Stimulated activated CD8-positive, alpha-beta memory T cell treated with anti-CD3 and anti-CD28 coated beads, Interleukin-7, amount 100 ng/mL, for 4 hours (primary cell): ENCODE data around the gene LZTS2.

ENCODE experiments used
- DNase-seq, 2 donors: peaks; one replicate each; pipeline ENCODE4 v3.0.0-alpha.2; 2020; ENCODE audit warnings: low read depth in 2 of 2

The LZTS2 gene

DNA sequence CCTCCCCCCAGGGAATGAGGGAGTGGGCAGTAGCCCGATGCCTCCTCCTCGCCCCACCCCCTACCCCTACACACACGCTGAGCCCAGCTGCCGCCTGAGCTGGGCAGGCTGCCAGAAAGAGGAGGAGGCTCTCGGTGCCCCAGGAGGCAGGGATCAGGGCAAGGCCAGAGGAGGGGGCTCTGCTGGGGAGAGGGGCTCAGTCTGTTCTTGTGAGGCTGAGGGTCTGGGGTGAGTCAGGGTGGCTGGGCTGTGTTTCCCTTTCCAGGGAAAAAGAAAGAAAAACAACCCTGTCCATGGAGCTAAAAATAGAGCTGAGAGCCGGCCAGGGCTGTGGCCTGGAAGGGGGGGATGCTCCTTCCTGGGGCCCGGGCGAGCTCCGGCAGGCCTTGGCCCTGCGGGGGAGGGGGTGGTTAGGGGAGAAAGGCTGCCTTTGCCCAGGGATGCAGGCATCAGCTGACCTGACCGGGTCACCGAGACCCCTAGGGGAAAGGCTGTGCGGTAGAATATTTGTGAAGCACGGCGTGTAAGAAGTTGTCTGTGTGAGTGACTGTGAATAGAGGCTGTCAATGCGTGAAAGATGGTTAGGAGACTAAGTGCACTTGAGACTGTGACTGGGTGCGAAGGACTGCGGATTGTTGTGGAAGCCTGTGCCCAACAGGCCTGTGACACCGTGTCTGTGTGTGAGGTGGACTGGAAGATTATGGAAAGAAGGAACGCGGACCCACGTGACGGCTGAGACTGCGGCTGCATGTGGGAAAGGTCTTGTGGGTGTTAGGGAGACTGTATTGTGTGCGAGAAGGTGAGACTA is 1.2 kb upstream of the LZTS2 start:
- DNase-seq = peak in 1 of 2 donors; percentile 49

- DNase-seq = peak in 1 of 2 donors; percentile 73
These were observed 442 bp upstream of the LZTS2 start for GRCh38 chr10:100998991-100999741.

GRCh38 chr10:101000127-101000914 is 713 bp downstream of the LZTS2 start:
- DNase-seq = no peak

- no peak for DNase-seq
These were observed 1.5 kb downstream of the LZTS2 start for GRCh38 chr10:101000915-101001658.

DNA sequence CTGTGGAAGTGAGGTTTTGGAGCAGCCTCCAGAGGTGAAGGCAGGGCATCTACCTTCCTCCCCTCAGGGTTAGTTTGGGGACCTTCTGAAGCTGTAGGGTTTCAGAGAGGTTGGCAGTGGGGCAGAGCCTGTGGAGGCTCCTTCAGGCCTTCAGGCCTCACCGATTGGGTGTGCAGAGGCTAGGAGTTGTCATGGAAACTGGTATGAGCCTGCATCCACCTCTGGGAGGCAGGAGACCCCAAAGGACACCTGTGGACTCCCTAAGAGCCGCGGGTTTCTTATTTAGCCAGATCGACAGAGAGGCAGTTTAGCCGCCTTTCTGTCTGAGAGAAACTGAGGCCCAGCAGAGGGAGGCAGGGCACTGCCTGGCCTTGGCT is 2.0 kb downstream of the LZTS2 start:
- no peak for DNase-seq

DNA sequence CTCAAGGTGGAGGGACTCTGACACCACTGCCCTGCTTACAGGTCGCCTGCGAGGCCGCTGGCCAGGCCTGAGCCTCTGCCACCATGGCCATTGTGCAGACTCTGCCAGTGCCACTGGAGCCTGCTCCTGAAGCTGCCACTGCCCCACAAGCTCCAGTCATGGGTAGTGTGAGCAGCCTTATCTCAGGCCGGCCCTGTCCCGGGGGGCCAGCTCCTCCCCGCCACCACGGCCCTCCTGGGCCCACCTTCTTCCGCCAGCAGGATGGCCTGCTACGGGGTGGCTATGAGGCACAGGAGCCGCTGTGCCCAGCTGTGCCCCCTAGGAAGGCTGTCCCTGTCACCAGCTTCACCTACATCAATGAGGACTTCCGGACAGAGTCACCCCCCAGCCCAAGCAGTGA is 2.8 kb downstream of the LZTS2 start:
- no peak for DNase-seq

- no peak for DNase-seq
These were observed 4.1 kb downstream of the LZTS2 start for GRCh38 chr10:101003639-101004206.

GRCh38 chr10:101005361-101005760 is 5.8 kb downstream of the LZTS2 start:
- DNase-seq = no peak

DNA sequence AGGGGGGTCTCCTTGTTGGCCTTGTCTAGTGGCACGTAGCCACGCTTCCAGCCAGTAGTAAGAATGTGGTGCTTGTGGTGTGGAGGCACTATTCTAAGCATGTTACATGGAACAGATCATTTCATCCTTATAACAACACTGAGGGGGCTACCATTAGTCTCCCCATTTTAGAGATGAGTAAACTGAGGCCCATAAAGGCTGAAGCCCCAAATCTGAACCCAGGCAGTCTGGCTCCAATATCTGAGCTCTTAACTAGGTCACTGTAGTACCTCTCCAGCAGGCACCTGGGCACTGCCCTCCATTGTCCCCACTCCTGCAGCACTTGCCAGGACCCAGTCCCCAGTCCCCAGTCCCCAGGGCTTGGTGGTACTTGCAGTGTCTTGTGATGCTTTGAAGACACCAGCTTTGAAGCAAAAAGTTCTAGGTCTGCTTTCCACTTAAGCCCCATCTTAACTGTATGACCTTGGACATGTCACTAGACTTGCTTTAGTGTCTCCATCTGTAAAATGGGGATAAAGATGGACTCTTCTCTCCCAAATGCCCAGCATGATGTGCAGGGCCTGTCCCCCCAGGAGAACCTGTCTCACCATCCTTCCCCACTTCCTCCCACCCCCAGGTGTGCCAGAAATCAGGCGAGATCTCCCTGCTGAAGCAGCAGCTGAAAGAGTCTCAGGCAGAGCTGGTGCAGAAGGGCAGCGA is 6.4 kb downstream of the LZTS2 start:
- DNase-seq = no peak

DNA sequence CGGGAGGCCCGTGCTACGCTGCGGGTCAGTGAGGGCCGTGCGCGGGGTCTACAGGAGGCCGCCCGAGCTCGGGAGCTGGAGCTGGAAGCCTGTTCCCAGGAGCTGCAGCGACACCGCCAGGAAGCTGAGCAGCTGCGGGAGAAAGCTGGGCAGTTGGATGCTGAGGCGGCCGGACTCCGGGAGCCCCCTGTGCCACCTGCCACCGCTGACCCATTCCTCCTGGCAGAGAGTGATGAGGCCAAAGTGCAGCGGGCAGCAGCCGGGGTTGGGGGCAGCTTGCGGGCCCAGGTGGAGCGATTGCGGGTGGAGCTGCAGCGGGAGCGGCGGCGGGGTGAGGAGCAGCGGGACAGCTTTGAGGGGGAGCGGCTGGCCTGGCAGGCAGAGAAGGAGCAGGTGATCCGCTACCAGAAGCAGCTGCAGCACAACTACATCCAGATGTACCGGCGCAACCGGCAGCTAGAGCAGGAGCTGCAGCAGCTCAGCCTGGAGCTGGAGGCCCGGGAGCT is 7.0 kb downstream of the LZTS2 start:
- DNase-seq = no peak

DNA sequence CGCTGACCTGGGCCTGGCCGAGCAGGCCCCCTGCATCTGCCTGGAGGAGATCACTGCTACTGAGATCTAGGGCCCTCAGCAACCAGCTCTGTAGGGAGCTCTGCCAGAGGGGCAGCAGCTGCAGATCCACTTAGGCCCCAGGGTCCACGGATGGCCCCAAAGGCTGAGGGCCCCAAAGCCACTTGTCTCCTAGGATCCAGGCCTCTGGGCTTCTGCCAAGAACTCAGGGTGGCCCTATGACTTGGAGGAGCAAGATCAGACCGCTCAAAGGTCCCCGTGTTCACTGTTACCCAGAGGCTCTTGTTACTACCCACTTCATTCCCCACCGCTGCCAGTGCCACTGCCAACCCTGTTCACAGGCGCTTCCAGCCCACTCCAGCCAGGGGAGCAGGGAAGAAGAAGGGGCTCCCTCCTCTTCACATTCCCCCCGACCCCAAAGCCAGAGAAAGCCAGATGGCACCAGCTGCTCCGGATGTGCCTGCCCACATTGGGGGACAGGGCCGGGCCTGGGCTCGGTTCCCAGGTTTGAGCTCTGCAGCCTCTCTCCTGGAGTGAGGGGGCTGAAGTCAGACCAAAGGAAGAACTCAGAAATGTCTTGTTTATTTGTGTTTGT is 7.6 kb downstream of the LZTS2 start:
- DNase-seq = no peak

DNA sequence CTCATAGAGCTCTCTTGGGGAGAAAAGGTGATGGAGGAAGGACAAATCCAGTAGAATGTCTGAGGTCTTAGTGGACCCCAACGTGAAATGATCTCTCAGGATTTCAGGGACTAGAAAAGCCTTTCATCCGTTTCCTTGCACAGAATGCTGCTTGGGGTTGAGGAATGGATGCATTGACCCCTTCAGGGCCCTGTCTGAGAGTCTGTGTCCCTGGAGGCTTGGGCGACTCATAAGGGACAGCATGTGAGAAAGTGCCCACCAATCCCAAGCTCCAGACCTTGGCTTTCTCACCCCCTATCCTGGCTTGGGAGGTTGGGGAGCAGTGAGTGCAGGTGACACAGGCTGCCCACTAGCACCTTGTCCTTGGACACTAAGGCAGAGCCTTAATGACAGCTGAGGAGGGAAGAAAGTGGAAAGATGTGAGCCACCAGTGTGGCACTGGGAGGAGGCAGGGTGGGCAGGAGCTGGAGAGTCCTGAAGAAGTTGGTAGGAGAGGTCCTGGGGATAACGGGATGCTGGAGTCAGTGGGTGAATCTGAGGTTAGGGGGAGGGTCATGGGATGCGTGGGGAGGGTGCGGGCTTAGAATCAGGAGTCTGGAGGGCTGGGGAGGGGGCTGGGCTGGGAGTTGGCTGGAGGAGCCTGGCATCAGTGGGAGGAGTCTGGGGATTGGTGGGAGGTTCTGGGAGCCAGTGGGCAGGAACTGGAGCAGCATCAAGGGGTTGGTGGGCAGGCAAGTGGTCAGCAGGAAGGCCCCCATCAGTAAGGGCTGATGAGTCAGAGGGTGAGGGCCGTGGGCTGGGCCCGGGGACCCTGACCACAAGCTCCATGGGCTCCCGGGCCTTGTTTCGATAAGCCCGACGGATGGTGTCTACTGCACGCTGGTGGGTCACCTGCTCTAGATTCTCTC is 8.6 kb downstream of the LZTS2 start:
- no peak for DNase-seq

- DNase-seq = no peak
These were observed 9.3 kb downstream of the LZTS2 start for GRCh38 chr10:101008823-101009423.

DNA sequence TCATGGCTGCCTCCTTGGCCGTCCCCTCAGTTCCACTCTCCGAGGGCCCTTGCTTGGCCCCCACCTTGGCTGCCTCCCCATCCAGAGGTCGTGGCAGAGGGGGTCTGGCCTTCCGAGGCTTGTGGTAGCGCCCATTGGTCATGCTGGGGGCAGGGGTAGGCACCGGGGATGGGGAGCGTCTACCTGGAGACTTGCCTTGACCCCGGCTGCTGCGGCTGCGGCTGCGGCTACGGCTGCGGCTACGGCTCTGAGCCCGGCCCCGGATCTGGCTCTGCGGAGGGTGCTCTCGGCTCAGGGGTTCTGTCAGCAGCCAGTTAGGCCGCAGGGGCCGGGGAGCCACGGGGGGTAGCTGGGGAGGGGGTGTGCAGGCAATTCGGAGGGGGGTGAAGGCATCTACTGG is 10.7 kb downstream of the LZTS2 start:
- no peak for DNase-seq

DNA sequence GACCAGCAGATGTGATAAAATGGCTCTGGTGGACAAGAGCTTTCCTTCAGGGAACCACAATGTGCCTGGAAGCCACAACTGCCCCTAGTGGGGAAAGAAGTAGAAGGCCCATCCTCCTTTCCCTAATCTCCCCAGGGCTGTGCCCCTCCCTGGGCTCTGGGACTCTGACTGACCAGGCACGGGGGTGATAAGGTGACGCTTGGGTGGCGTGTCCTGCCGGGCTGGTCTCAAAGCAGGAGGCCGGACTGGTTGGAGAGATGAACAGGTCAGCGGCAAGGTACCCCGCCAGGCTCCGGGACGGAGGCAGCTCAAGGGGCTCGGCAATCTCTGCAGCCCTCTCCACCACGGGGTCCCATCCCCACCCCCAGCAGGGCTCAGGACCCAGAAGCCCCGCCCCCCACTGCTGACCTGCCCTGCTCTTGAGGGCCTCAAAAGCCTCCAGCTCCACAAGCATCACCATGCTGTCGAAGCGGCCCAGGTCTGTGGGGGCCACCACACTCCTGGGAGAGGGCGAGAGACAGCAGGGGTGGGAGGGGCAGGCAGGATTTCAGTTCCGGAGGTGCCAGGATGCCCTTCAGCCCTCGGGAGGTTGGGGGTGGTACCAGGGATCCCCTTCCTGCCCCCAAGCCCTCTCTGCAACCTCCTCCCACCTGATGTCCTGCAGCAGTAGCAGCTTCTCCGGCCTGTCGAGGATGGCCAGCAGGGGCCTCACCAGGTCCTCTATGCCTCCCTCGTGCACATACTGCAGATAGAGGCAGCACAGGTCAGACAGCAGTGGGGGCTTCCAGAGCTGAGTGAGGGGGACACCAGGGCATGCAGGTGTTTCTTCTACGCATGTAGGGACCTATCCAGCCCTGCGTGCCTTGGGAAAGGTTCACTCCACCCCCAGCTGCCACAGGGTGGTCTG is 12.2 kb downstream of the LZTS2 start:
- no peak for DNase-seq

DNA sequence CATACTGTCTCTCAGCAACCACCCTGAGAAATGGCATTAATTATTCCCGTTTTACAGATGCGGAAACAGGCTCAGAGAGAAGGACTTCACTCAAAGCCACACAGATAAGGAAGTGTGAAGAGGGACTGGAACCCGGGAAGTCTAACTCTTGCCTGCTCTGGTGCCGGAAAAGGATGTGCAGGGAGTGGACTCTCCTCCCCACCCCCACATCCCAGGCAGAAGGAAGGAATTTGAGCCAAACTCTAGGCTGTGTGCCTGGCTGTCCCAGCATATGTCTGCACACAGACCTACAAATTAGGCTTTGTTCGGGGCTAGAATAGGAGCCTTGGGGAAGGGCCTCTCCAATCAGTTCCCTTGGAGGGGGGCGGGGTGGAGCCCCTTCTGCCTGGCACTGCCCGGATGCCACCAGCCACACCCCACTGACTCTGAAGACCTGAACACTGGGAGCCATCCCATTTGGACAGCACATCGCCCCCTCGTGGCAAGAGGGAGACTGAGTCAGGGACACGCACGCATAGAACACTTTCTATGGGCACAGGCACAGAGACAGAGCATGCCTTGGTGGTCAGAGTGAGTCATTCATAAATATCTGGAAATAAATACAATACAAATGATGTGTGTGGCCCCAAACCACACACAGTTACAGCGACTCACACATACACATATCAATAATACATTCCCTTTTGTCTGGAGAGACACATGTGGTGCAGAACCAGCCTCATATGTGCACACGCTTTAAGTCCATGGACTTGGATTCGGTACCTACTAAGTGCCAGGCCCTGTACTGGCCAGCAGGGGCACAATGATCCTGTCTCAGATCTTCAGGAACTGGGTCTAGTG is 13.1 kb downstream of the LZTS2 start:
- DNase-seq = peak; percentile 62 to 64
